Endothelial cell of umbilical vein (primary cell): Measurements from ENCODE around the gene SSTR3. TPM values are rescaled to one million over a fixed set of nuclear protein-coding genes. Genes with fewer than 3 reads are reported as not detected.

Source experiments
- BruUV-seq: library from RNA; stranded (reverse); fragments of 400-500 nt; replicated peaks from 2 replicates; lab custom pipeline; 2021; lab: Mats Ljungman, UMichigan
- CTCF ChIA-PET: fragments of 300-600, 350-600 bp; sonication (Branson Sonifier 250); formaldehyde crosslinking; loops from one replicate; lab custom pipeline; 2021; ENCODE audit warnings: antibody characterized with exemption, inconsistent platforms; lab: Charles Lee
- POLR2A ChIA-PET: fragments of 300-600, 350-600 bp; sonication (Branson Sonifier 250); formaldehyde crosslinking; loops from one replicate; lab custom pipeline; 2021; ENCODE audit warnings: antibody characterized with exemption, inconsistent platforms; lab: Charles Lee
- DNase-seq: peaks from one replicate; pipeline ENCODE4 v3.0.0-alpha.2; 2011; ENCODE audit warnings: low read depth, low spot score
- FAIRE-seq: peaks from 2 replicates; lab custom pipeline; 2011; peaks lifted over from hg19 to GRCh38; lab: Jason Lieb, UNC
- H2AFZ ChIP-seq: 2 replicates; pipeline ENCODE4 v1.6.0; 2012; ENCODE audit warnings: low read depth, low read length, control low read depth, inconsistent platforms
- H3K27ac ChIP-seq: 2 replicates; pipeline ENCODE4 v1.5.1; 2011; ENCODE audit warnings: low read depth, mild to moderate bottlenecking, control low read depth, low read length, moderate library complexity; ENCODE audit not compliant: insufficient read depth
- H3K27me3 ChIP-seq, 2 experiments: 2 replicates each; pipeline versions ENCODE4 v1.6.0 to v1.6.1; 2011; ENCODE audit warnings: low read length in 2 of 2, mixed read lengths in 1 of 2; ENCODE audit not compliant: control insufficient read depth in 2 of 2, insufficient read depth in 2 of 2
- H3K36me3 ChIP-seq, 2 experiments: 2 replicates in 1 of 2; 3 replicates in 1 of 2; pipeline ENCODE4 v1.5.1; 2011; ENCODE audit warnings: low read length in 2 of 2, mild to moderate bottlenecking in 1 of 2, moderate library complexity in 1 of 2; ENCODE audit not compliant: control insufficient read depth in 2 of 2, insufficient read depth in 2 of 2; ENCODE audit errors: extremely low read depth in 1 of 2
- H3K4me1 ChIP-seq: 3 replicates; pipeline ENCODE4 v1.5.1; 2011; ENCODE audit warnings: mild to moderate bottlenecking, low read length; ENCODE audit not compliant: control insufficient read depth, insufficient read depth; ENCODE audit errors: extremely low read depth
- H3K4me2 ChIP-seq: 2 replicates; pipeline ENCODE4 v1.6.1; 2011; ENCODE audit warnings: low read length, control low read depth, mixed read lengths; ENCODE audit not compliant: insufficient read depth
- H3K4me3 ChIP-seq, 3 experiments: fragments of 200-600 bp in 1 of 3; sonication (generic), shearing (Covaris generic) in 1 of 3; replicated peaks in 1 of 3; 2 replicates each; pipeline ENCODE4 v1.5.1; 2011 to 2016; ENCODE audit warnings: control low read depth in 3 of 3, low read length in 3 of 3, mild to moderate bottlenecking in 2 of 3, inconsistent platforms in 1 of 3, low read depth in 1 of 3, moderate library complexity in 1 of 3; ENCODE audit not compliant: insufficient read depth in 1 of 3
- H3K79me2 ChIP-seq: 2 replicates; pipeline ENCODE4 v1.6.0; 2012; ENCODE audit warnings: low read length, inconsistent platforms; ENCODE audit not compliant: control insufficient read depth, insufficient read depth
- H3K9ac ChIP-seq: replicated peaks from 2 replicates; pipeline ENCODE3; 2011; ENCODE audit warnings: low read length, control low read depth; ENCODE audit not compliant: insufficient read depth; ENCODE audit errors: extremely low read depth
- H3K9me1 ChIP-seq: replicated peaks from 3 replicates; pipeline ENCODE4 v1.6.0; 2011; ENCODE audit warnings: mild to moderate bottlenecking, low read length; ENCODE audit not compliant: control insufficient read depth, insufficient read depth; ENCODE audit errors: extremely low read depth
- H3K9me3 ChIP-seq: replicated peaks from 2 replicates; pipeline ENCODE4 v1.5.1; 2012; ENCODE audit warnings: low read length, inconsistent platforms; ENCODE audit not compliant: control insufficient read depth, insufficient read depth
- H4K20me1 ChIP-seq: replicated peaks from 2 replicates; pipeline ENCODE3; 2011; ENCODE audit warnings: mild to moderate bottlenecking, low read length; ENCODE audit not compliant: control insufficient read depth, insufficient read depth; ENCODE audit errors: extremely low read depth
- EZH2 ChIP-seq: IDR thresholded peaks from 2 replicates; pipeline ENCODE4 v1.6.1; 2012; ENCODE audit warnings: borderline replicate concordance, low read depth, mild to moderate bottlenecking, moderate library complexity, low read length, inconsistent platforms; ENCODE audit not compliant: severe bottlenecking
- FOS ChIP-seq: IDR thresholded peaks from 2 replicates; pipeline ENCODE4 v1.6.1; 2011; ENCODE audit warnings: mild to moderate bottlenecking, low read length, moderate library complexity, borderline replicate concordance; ENCODE audit not compliant: insufficient read depth
- GATA2 ChIP-seq: IDR thresholded peaks from 2 replicates; pipeline ENCODE4 v1.7.0; 2011; ENCODE audit warnings: low read depth, mild to moderate bottlenecking, moderate library complexity, mixed read lengths, low read length; ENCODE audit not compliant: insufficient read length, insufficient read depth
- JUN ChIP-seq: IDR thresholded peaks from 2 replicates; pipeline ENCODE4 v1.6.1; 2011; ENCODE audit warnings: borderline replicate concordance, low read depth; ENCODE audit not compliant: insufficient read length, insufficient read depth
- MYC ChIP-seq: IDR thresholded peaks from one replicate; pipeline ENCODE4 v1.6.1; 2011; ENCODE audit warnings: mild to moderate bottlenecking, low read depth, low read length
- POLR2A ChIP-seq: IDR thresholded peaks from 2 replicates; pipeline ENCODE4 v1.6.1; 2012; ENCODE audit warnings: low read depth, mild to moderate bottlenecking, control low read depth, low read length
- POLR2AphosphoS5 ChIP-seq: IDR thresholded peaks from 2 replicates; pipeline ENCODE4 v1.6.1; 2012; ENCODE audit warnings: low read depth, mild to moderate bottlenecking, control low read depth, low read length, moderate library complexity; ENCODE audit not compliant: insufficient read depth
- dilution Hi-C: fragments of 300-500 bp; cut with MboI; formaldehyde crosslinking; loops from one replicate; pipeline ENCODE4 v1.15.0; 2019; ENCODE audit warnings: low sequenced_read_pairs; ENCODE audit not compliant: extremely low pct_ligation_motif_present
- intact Hi-C: fragments of 100-400 bp; cut with micrococcal nuclease; formaldehyde crosslinking; loops from one replicate; pipeline ENCODE4 v1.10.0; 2022
- polyA plus RNA-seq, 4 experiments: library from polyadenylated mRNA; depleted of rRNA in 3 of 4; stranded (reverse) in 3 of 4; unstranded in 1 of 4; fragments of >200 nt; gene quantifications; 2 replicates each; pipeline versions ENCODE4 v1.2.1 to v1.2.3, GENCODE V29; 2011 to 2012; ENCODE audit warnings: missing spikeins in 1 of 4
- total RNA-seq: library from RNA; stranded (reverse); gene quantifications from 2 replicates; pipeline ENCODE4 v1.2.3, GENCODE V29; 2021
- TF ChIP-seq, protein P1 (sequence below): IDR thresholded peaks from 2 replicates; pipeline ENCODE4 v1.6.1; 2011; ENCODE audit not compliant: insufficient read depth, insufficient read length
- TF ChIP-seq, protein P2 (sequence below), 2 donors: IDR thresholded peaks; 1 replicate in 1 of 2; 2 replicates in 1 of 2; pipeline ENCODE4 v1.5.1; 2011; ENCODE audit warnings: low read length in 2 of 2, mild to moderate bottlenecking in 2 of 2, moderate library complexity in 2 of 2, control low read depth in 1 of 2, inconsistent platforms in 1 of 2, low read depth in 1 of 2; ENCODE audit not compliant: insufficient read depth in 1 of 2; ENCODE audit errors: extremely low read depth in 1 of 2

Gene SSTR3
- total and polyA plus RNA-seq, 2 donors (not counting 3 experiments of a cell fraction or from before 2014, with no cell fraction given) = not detected

- POLR2A ChIA-PET = no interaction called here
- no TSS peak for BruUV-seq
- Histone ChIP-seq H4K20me1 (no peaks in the 10 kb centered on the region), H3K4me3 (no peak overlapping the region), H3K79me2 (no peaks in the 10 kb centered on the region), H3K9me3 (no peaks in the 10 kb centered on the region), H3K27ac (no peak overlapping the region), H3K9me1 (no peaks in the 10 kb centered on the region), H3K27me3 (no peaks in the 10 kb centered on the region), H3K4me2 (no peak overlapping the region), H3K9ac (no peak overlapping the region), H3K36me3 (no peaks in the 10 kb centered on the region), H3K4me1 (peaks cover 21% of the 10 kb centered on the region), H2AFZ (no peak overlapping the region)
- DNase-seq (no peak), FAIRE-seq (no peak)
- dilution Hi-C loops = no loop called here
- intact Hi-C loops = no loop called here
- CTCF ChIA-PET = interaction anchor here (1.0 to 1.6 kb wide), 2 partner anchors 9 to 11 kb away, joined by 4 to 8 read pairs; no protein-coding TSS in a partner anchor
- TF ChIP-seq, protein P1, sequence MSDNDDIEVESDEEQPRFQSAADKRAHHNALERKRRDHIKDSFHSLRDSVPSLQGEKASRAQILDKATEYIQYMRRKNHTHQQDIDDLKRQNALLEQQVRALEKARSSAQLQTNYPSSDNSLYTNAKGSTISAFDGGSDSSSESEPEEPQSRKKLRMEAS = no peak
- no peak for TF ChIP-seq POLR2AphosphoS5
- TF ChIP-seq EZH2 = no peak
- TF ChIP-seq MYC = no peak
- TF ChIP-seq, protein P2, sequence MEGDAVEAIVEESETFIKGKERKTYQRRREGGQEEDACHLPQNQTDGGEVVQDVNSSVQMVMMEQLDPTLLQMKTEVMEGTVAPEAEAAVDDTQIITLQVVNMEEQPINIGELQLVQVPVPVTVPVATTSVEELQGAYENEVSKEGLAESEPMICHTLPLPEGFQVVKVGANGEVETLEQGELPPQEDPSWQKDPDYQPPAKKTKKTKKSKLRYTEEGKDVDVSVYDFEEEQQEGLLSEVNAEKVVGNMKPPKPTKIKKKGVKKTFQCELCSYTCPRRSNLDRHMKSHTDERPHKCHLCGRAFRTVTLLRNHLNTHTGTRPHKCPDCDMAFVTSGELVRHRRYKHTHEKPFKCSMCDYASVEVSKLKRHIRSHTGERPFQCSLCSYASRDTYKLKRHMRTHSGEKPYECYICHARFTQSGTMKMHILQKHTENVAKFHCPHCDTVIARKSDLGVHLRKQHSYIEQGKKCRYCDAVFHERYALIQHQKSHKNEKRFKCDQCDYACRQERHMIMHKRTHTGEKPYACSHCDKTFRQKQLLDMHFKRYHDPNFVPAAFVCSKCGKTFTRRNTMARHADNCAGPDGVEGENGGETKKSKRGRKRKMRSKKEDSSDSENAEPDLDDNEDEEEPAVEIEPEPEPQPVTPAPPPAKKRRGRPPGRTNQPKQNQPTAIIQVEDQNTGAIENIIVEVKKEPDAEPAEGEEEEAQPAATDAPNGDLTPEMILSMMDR (IDR thresholded peaks at IDR 0.05; ENCODE audit: extremely low read depth in 1 of 2, insufficient read depth in 1 of 2, low read depth in 1 of 2, low read length in 2 of 2) = no peak
- no peak for TF ChIP-seq JUN
- no peak for TF ChIP-seq FOS
- TF ChIP-seq GATA2 = no peak
- no peak for TF ChIP-seq POLR2A
Measured at GRCh38 chr22:37249986-37250385, 37.7 kb upstream of the SSTR3 start.
